OCI-LY7 (cell line): ENCODE results near the gene NFYC.

Experiments used
- CTCF ChIP-seq: fragments of 200-600 bp; sonication (generic); conservative IDR thresholded peaks from 2 replicates; pipeline ENCODE4 v1.5.1; 2014; ENCODE audit warnings: mild to moderate bottlenecking, antibody characterized with exemption, low read length, moderate library complexity, mixed read lengths
- EZH2phosphoT487 ChIP-seq: fragments of 200-600 bp; sonication (generic); IDR thresholded peaks from 2 replicates; pipeline ENCODE4 v1.6.1; 2018; ENCODE audit warnings: low read depth, borderline replicate concordance, mild to moderate bottlenecking, mixed run types, antibody characterized with exemption, low read length, moderate library complexity, mixed read lengths

DNA sequence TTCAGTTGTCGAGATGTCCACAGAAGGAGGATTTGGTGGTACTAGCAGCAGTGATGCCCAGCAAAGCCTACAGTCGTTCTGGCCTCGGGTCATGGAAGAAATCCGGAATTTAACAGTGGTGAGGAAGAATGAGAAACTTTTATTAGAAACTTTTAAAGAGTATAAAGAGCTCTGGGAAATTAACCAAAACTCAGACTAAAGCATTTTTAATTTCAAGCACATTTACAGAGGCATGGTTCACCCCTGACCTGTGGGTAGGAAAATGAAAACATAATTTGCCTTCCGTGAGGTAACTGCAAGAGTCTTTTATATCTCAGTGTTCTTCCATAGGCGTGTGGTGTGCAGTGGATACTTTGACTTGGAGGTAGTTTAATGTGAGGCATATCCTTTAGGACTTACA, 47.3 kb downstream of the NFYC start:
- TF ChIP-seq EZH2phosphoT487 (no peak), CTCF (no peak)
